PFSK-1 (cell line): Measurements from ENCODE around the gene FAM111A.

Experiments used
- FOXP2 ChIP-seq: optimal IDR thresholded peaks from 2 replicates; pipeline ENCODE3; 2011; ENCODE audit warnings: borderline replicate concordance, control low read depth, inconsistent platforms; ENCODE audit not compliant: insufficient read depth; ENCODE audit errors: extremely low read length, extremely low read depth
- POLR2AphosphoS5 ChIP-seq: IDR thresholded peaks from 2 replicates; pipeline ENCODE4 v1.6.1; 2012; ENCODE audit warnings: low read depth, mild to moderate bottlenecking, control low read depth, low read length, moderate library complexity
- SIN3A ChIP-seq: IDR thresholded peaks from 2 replicates; pipeline ENCODE4 v1.6.1; 2012; ENCODE audit warnings: mild to moderate bottlenecking, low read length, moderate library complexity, borderline replicate concordance; ENCODE audit not compliant: insufficient read depth
- TAF1 ChIP-seq: IDR thresholded peaks from 2 replicates; pipeline ENCODE4 v1.6.1; 2012; ENCODE audit warnings: low read length, control low read depth, borderline replicate concordance; ENCODE audit not compliant: insufficient read depth
- TF ChIP-seq, protein P1 (sequence below), 2 experiments: IDR thresholded peaks; 2 replicates each; pipeline versions ENCODE4 v1.6.1 to v1.8.0; 2011 to 2012; ENCODE audit warnings: low read depth in 2 of 2, low read length in 2 of 2, control low read depth in 1 of 2, inconsistent platforms in 1 of 2, mild to moderate bottlenecking in 1 of 2, moderate library complexity in 1 of 2; ENCODE audit not compliant: insufficient read depth in 1 of 2

DNA sequence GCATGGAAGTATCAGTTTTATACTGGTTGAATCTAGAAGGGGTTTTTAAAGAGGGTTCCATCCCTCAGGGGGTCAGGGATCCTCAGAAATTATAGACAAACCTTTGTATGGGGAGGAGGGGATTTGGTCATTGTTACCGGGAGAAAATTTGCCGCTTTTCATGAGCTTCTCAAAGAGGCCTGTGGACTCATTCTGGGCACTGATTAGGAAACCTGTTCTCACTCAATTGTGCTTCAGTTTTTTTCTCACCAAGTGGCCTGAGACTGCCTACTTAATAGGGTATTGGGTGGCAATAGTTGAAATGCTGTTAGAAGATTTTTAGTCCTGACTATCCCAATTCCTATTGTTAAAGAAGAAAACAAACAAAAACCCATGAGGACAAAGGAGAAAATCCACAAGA, 56.1 kb downstream of the FAM111A start:
- TF ChIP-seq POLR2AphosphoS5 (no peak), TAF1 (no peak), FOXP2 (no peak), SIN3A (no peak)
- TF ChIP-seq, protein P1, sequence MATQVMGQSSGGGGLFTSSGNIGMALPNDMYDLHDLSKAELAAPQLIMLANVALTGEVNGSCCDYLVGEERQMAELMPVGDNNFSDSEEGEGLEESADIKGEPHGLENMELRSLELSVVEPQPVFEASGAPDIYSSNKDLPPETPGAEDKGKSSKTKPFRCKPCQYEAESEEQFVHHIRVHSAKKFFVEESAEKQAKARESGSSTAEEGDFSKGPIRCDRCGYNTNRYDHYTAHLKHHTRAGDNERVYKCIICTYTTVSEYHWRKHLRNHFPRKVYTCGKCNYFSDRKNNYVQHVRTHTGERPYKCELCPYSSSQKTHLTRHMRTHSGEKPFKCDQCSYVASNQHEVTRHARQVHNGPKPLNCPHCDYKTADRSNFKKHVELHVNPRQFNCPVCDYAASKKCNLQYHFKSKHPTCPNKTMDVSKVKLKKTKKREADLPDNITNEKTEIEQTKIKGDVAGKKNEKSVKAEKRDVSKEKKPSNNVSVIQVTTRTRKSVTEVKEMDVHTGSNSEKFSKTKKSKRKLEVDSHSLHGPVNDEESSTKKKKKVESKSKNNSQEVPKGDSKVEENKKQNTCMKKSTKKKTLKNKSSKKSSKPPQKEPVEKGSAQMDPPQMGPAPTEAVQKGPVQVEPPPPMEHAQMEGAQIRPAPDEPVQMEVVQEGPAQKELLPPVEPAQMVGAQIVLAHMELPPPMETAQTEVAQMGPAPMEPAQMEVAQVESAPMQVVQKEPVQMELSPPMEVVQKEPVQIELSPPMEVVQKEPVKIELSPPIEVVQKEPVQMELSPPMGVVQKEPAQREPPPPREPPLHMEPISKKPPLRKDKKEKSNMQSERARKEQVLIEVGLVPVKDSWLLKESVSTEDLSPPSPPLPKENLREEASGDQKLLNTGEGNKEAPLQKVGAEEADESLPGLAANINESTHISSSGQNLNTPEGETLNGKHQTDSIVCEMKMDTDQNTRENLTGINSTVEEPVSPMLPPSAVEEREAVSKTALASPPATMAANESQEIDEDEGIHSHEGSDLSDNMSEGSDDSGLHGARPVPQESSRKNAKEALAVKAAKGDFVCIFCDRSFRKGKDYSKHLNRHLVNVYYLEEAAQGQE (IDR thresholded peaks at IDR 0.05; ENCODE audit: insufficient read depth in 1 of 2, low read depth in 2 of 2, low read length in 2 of 2): no peak
